NCI-H460 (cell line): Measurements from ENCODE around the gene MYL6. TPM values are rescaled to one million over a fixed set of nuclear protein-coding genes. Genes with fewer than 3 reads are reported as not detected.

Experiments
- DNase-seq: peaks from one replicate; pipeline ENCODE4 v3.0.0-alpha.2; 2016; ENCODE audit warnings: low read depth; ENCODE audit errors: extremely low read depth
- total RNA-seq: library from RNA; depleted of rRNA; stranded (reverse); fragments of >200 nt; shearing (Covaris generic); gene quantifications from 2 replicates; pipeline ENCODE4 v1.2.3, GENCODE V29; 2014

MYL6 gene
- total RNA-seq, 1 experiment from 2014 or later: 566 TPM

DNA sequence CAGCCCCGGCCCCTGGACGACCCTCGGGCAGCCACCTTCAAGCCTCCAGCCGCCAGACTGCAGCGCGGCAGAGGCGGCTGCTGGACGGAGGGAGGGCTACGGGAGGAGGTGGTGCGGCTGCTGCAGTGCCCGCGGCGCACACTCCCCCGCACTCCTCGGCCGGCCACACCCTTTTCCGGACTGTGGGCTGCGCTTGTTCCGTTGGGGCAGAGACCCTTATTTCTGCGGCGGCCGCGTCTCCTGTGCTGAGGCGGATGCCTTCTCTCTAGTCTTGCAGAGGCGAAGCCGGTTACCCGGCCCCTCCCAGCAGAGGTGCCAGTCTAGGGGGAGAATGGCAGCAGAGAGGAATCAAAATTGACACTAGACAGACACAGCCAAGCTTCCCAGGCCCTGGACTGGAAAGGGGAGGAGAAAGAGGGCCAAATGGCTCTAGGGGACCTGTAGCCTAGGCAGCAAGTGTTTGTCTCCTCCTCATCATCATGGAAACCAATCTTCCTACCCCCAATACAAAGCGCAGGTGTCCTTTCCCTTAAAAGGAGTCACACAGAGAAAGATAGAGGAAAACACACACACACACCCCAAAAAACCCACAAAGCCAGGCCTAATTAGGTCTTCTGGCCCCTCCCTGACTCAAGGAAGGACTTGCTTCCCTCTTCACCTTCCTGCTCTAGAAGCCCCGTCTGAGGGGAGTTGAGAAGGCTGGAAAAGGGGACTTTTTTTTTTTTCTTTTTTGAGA, 28.8 kb upstream of the MYL6 start:
- no peak for DNase-seq

DNA sequence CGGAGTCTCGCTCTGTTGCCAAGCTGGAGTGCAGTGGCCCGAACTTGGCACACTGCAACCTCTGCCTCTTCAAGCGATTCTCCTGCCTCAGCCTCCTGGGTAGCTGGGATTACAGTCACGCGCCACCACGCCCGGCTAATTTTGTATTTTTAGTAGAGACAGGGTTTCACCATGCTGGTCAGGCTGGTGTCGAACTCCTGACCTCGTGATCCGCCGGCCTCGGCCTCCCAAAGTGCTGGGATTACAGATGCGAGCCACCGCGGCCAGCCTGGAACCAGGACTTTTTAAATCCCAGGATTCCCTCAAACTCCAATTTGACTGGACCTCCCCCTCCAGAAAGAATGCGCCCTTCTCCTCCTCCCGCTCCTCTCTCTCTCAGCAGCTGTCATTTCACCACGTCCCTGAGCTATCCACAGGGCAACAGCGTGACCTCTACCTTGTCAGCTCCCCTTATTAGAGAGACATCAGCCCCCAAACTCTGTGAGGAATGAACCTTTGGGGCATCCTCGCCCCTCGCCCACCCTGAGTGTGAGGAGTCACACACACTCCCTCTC, 28.1 kb upstream of the MYL6 start:
- no peak for DNase-seq

DNA sequence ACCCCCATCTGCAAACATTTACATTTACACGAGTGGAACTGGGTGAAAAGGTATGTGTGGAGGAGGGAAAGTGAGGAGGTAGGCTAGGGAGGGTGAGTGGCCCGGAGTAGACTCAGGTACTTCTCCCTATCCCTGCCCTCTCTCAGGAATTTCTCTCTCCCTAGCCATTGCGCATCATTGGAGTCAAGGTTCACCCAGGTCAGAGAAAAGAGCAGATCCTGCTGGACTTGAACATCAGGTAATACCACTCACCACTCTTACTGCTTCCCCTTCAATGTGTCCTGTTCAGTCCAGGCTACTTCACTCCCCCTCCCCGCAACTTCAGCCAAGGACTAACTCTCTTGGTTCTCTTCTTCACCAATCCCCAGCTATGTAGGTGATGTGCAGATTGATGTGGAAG, 27.3 kb upstream of the MYL6 start:
- DNase-seq: no peak

DNA sequence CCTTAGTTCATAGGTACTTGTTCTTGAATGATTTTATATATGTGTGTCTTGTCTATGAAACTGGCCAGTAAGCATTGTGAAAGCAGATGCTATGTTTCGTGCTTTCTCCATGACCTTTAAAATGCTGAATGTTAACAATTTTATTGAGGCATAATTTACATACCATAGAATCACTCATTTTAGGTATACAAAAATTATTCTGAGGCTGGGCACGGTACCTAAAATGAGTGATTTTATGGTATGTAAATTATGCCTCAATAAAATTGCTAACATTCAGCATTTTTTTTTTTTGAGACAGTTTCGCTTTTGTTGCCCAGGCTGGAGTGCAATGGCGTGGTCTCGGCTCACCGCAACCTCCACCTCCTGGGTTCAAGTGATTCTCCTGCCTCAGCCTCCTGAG, 23.3 kb upstream of the MYL6 start:
- DNase-seq: no peak

DNA sequence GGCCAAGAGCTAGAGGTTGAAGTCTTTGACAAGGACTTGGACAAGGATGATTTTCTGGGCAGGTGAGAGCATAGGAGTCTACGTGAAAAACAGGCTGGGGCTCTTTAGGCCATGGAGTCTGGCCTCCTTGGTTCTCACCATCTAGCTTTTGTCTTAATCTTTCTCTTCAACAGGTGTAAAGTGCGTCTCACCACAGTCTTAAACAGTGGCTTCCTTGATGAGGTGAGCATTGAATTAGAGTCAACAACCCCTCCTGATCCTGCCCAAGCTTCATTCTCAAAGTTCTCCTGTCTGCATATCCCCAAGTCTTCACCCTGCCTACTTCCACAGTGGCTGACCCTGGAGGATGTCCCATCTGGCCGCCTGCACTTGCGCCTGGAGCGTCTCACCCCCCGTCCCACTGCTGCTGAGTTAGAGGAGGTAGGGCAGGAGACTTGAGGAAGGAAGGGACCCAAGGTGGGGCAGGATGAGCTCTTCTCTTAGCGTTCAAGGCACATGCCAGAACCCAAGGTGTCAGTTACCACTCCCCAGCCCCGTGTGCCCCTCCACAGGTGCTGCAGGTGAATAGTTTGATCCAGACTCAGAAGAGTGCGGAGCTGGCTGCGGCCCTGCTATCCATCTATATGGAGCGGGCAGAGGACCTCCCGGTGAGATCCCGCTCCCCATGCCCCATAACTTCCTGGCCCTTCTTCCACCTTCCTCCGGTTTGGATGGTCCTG, 20.1 kb upstream of the MYL6 start:
- DNase-seq: no peak

DNA sequence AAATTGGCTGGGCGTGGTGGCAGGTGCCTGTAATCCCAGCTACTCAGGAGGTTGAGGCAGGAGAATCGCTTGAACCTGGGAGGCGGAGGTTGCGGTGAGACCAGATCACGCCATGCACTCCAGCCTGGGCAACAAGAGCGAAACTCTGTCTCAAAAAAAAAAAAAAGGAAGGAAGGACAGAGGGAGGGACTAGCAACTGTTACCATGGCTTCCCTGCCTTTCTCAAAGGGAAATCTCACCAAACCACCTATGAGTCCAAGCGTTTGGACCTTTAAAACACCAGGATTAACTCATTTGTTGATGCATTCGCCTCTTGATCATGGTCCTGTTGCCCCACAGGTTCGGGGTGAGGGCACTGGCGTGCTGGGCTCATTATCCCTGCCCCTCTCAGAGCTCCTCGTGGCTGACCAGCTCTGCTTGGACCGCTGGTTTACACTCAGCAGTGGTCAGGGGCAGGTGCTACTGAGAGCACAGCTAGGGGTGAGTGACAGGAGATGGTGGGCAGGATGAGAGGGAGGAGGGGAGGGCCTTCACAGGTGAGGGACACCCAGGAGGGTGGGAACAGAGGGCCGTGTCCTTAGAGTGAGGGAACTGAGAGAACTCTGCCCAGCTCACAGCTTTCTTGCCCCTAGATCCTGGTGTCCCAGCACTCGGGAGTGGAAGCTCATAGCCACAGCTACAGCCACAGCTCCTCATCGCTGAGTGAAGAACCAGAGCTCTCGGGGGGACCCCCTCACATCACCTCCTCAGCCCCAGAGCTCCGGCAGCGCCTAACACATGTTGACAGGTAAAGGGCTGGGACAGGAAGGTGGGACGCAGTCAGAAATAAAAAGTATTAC, 16.0 kb upstream of the MYL6 start:
- no peak for DNase-seq

DNA sequence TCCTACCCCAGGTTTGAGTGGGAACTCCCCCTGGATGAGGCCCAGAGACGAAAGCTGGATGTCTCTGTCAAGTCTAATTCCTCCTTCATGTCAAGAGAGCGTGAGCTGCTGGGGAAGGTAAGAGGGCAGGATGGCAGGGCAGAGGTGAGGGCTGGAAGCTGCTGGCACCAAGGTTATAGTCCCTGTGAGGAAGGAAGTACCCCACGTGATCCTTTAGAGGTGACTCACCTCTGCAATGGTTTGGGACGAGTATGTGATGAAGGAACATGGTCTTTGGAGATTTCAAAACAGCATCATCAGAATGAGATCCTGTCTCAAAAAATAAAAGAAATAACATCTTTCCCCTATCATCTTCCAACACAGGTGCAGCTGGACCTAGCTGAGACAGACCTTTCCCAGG, 14.9 kb upstream of the MYL6 start:
- DNase-seq: no peak

DNA sequence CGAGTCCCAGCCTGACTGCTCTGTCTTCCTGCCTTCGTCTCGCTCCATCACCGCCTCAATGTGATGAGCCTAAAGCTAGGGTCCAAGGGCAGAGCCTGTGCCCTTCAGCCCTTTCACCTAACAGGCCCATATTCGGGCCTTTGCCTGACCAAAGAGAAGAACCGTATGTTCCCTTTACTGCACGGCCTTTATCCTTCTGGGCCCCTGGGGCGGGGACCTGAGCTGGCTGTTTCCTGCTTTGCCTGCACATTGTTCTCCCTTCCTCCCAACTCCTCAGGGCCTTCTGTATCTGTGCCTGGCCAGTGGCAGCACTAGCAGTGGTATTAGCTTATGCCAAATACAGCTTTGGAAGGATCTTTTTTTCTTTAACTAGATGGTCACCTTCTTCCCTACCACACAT, 14.3 kb upstream of the MYL6 start:
- no peak for DNase-seq

DNA sequence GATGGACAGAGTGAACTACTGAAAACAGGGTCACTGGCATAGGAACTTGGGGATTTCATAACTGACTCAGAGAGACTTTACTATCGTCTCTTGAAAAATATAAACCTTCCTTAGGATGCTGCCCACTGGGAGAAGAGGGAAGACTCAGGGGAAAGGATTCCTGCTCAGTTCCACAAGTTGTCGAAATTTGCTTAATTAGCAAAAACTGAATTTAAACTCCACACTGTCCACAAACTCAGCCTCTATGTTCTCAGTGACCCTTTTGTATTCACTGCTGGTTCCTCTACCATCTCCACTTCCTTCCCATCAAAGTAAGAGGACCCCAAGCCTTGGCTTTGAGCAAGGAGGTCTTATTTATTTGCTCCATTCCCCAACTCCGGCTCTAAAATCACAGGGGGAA, 12.9 kb upstream of the MYL6 start:
- DNase-seq: no peak

DNA sequence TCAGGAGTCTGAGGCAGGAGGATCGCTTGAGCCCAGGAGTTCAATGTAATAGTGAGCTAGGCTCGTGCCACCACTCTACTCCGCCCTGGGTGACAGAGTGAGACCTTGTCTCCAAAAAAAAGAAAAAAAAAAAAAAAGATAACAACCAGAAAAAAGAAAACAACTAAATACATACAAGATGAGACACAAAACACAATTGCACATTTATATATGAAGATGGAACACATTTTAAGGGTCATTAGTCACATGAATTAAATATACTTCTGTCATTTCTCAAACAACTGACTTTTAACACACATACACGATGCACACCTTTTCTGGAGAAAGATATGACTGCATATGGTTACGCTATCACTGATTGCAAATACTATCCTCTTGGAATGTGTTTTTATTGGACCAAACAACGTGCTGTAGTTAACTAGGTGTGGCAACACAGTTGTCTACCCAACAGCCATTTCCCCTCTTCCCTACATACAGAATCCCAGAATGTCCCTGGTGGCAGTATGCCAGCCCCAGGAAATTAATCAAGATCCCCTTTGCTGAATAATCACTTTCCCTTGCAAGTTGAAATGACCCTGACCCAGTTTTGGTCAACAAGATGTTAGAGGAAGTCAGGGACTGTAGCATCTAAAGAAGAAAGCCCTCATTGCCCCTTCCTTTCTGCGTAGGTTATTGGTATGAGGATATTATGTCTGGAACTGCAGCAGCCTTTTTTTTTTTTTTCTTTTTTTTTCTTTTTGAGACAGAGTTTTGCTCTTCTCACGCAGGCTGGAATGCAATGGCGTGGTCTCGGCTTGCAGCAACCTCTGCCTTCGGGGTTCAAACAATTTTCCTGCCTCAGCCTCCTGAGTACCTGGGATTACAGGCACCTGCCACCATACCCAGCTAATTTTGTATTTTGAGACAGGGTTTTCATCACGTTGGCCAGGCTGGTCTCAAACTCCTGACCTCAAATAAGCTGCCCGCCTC, 11.4 kb upstream of the MYL6 start:
- DNase-seq: no peak

DNA sequence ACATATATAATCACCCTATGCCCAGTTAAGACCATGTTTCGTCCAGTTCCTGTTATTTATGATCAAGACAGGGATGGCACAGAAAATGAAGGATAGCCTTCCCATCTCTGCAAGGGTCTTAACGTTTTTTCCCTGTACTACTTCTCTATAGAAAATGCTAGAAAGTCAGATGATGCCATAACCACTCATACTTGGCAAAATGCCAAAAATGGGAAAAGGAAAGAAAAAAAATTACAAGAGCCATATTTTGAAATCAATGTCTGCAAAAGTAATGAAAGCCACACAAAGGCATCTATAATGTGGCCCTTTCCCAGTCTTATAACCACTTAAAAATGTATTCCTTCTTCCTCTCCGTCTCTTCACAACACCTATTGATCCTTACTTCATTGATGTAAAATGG, 7.6 kb upstream of the MYL6 start:
- no peak for DNase-seq

DNA sequence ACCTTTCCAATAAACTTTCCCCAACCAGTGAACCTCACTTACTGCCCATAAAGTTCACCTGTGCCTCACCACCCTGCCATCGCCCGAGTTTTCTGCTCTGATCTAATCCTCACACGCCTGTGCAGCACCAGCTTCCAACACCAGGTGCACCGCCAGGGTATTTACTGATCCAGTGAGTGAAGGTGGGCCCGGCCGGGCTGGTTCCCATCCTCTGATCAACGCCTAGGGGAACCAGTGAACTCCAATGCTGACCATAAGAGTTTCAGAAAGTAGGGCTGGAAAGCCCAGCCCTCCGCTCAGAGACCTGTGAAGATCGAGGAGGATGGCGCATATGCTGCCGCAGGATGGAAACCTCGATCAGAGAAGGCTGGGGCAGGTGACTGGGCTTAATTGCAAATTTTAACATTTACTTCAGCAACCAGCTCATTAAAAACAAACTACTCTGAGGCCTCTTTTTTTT, 6.5 kb upstream of the MYL6 start:
- peak; percentile 49 for DNase-seq

DNA sequence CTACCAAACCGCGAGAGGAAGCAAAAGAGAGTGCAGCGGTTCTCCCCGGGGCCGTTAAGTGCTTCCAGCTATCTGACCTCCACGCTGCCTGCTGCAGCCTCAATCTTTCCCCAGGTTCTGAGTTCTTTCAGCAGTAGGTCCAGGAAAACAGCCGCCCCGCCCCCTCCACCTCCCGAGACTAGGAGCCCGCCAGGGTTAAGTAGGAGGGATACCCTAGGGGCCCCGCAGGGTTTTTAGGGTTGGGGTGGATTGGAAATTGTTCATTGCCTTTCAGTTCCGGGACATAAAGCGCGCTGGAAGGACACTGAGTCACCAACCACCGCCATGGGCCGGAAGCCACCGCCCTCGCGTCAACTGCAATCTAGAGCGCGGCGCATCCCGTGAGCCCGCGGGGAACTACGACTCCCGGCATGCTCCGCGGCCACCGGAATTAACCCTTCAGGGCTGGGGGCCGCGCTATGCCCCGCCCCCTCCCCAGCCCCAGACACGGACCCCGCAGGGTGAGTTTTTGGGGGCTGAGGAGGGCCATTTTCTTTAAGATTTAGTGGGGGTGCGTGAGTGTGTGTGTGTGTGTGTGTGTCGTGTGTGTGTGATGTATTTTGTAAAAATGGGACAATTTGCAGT, 5.9 kb upstream of the MYL6 start, which contains the start of gene MYL6B:
TSS of gene MYL6B (plus strand) at position 456 of the 624 bp plus-strand sequence. CDS start 1,332 bp downstream, outside the sequence.
- DNase-seq: peak; percentile 91

DNA sequence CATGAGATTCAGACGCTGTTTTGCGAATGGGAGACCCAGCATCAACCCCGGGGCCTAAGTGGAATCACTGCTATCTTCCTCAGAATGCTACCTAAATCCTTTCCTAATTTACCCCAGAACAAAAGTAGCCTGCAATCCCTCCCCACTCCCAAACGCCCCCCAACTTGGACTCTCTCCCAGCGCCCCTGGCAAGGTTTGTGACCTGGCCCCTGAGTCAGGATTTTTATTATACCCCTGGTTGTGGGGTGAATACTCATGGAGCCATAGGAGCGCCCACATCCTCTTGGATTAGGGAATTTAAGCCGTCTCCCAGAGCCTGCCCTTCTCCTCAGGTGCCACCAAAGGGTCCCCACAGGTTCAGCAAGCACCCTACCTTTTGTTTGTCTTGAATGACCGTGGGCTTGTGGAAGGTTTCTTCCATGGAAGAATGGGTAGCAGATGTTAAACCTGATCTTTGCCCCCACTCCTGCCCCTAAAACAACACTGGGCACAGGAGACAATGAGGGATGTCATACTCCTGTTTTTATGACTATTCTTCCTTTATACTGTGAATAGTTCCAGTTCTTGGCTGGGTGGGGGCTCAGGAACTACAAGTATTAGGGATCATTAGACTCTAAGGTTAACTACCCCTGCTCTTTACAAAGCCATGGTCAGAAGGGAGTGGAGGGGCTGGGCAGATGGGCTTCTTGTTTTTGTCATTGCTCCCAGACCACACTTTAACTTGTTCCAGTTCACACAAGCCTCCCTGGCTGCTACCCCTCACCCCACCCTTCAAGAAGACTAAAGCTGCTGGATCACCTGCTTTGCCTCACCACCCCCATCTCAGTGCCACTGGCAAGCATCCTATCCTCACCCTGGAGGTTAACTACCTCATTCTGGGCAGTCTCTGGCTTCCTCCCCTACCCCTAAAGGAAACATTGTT, 5.1 kb upstream of the MYL6 start:
- DNase-seq: no peak

DNA sequence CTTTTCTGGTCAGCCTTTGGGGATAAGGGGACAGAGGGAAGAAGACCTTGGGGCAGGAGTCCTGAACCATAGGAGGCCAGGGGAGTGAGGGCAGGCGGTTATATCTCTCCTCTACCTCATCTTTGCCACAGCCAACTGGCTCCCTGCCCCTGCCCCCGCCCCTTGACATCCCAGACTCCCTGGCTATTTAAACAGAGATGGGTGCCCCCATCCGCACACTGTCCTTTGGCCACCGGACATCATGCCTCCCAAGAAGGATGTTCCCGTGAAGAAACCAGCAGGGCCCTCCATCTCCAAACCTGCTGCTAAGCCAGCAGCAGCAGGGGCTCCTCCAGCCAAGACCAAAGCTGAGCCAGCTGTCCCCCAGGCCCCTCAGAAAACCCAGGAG, 4.5 kb upstream of the MYL6 start:
- no peak for DNase-seq

DNA sequence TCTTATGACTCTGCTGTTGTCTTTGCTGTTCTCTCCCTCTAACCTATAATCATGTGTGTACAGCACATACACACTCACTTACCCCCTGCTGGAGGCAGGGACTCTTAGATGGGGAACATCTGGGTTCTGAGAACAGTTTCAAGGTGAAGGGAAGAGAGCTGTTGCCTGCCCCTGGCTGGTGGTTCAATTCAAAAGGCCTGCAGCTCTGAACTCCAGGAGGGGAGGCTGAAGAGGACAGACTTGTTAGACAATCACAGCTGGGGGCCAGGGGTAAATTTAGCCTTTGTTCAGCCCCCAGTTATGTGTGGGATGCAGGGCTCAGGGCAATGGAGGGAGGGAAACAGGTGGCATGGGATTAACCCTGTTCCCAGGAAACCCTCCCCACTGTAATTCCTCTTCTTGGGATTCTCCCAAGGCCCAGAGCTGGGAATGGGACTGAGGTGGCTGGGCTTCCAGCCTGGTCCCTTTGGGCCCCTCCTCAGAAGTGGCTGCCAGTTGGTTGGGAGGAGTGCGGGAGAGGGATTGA, 3.9 kb upstream of the MYL6 start:
- DNase-seq: no peak

DNA sequence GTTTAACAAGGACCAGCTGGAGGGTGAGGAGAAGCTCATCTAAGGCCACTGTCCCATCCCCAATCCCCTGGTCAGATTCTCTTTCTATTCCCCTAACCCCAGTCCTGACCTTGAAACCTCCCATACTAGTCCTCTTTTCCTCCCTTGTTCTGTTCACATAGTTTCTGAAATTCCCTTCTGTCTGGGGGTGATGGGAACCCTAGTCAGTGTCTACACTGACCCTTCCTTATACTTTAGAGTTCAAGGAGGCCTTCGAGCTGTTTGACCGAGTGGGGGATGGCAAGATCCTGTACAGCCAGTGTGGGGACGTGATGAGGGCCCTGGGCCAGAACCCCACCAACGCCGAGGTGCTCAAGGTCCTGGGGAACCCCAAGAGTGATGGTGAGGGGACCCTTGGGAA, 3.3 kb upstream of the MYL6 start:
- DNase-seq: no peak

DNA sequence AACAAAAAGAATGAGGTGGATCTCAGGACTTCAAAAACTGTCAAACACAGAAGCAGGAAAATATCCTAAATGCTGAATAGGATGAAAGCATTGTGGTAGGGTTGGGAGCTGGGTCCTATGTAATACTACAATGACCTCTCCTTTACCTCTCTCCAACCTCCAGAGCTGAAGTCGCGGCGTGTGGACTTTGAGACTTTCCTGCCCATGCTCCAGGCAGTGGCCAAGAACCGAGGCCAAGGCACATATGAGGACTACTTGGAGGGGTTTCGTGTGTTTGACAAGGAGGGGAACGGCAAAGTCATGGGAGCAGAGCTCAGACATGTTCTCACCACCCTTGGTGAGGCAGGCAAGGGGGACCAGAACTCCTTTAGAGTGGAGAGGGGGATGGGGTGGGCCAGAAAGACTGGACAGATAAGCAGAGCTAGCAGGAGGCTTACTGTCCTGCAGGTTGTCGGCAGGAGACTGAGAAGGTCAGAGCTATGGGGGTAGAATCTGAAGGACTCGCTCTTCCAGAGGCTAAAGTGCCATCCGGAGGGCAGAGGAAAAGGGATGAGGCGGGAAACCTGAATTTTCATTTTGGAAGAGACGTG, 2.8 kb upstream of the MYL6 start:
- DNase-seq: no peak
